ENCODE data around the gene SLC25A23. TPM values are rescaled to one million over a fixed set of nuclear protein-coding genes. Genes with fewer than 3 reads are reported as not detected.

SLC25A23 gene
- total and polyA plus RNA-seq, 2 of the 8 experiments (the other 6 are each of a cell fraction or from before 2014, with no cell fraction given): 18.0 to 48.1 TPM

- peak within 1 kb of the TSS in 3 of 4 experiments; percentile 20 to 73 (median 34); a peak in 2 of 7 replicates for H3K9ac ChIP-seq (replicated peaks in 1 of 4; ENCODE audit: extremely low read depth in 1 of 4, low read depth in 3 of 4, low read length in 3 of 4)
- no peaks in the 10 kb centered on the region for H3K79me1 ChIP-seq (ENCODE audit: low read depth, low read length)
- peak within 1 kb of the TSS; percentile 52 for H4K91ac ChIP-seq (replicated peaks; ENCODE audit: insufficient read length, low read length)
- peaks cover 0 to 8% (median 7%) of the 10 kb centered on the region in 4 experiments; a peak in 4 of 7 replicates for H3K27me3 ChIP-seq (replicated peaks in 1 of 4; ENCODE audit: control insufficient read depth in 3 of 4, extremely low read depth in 1 of 4, insufficient read depth in 3 of 4, low read length in 3 of 4)
- H4K8ac ChIP-seq (ENCODE audit: extremely low read depth, insufficient read depth, low read length): peak within 1 kb of the TSS; percentile 80
- H2BK12ac ChIP-seq (ENCODE audit: low read depth, low read length): peak within 1 kb of the TSS; percentile 71; the same call in 1 of the 2 replicates
- peak within 1 kb of the TSS; percentile 21 for H4K5ac ChIP-seq (ENCODE audit: insufficient read length, low read depth, low read length)
- H2AFZ ChIP-seq (ENCODE audit: low read length): peak within 1 kb of the TSS; percentile 73; the same call in 1 of the 2 replicates
- no peak within 1 kb of the TSS for H3K27ac ChIP-seq (ENCODE audit: low read depth, low read length)
- H3K79me2 ChIP-seq (ENCODE audit: control insufficient read depth in 1 of 2, insufficient read depth in 2 of 2, low read length in 2 of 2): no peaks in the 10 kb centered on the region
- peak within 1 kb of the TSS; percentile 44 to 86 (median 59) for H3K4me3 ChIP-seq (ENCODE audit: extremely low read depth in 1 of 4, insufficient read depth in 2 of 4, low read depth in 3 of 4, low read length in 4 of 4)
- H4K20me1 ChIP-seq (replicated peaks in 1 of 2; ENCODE audit: control insufficient read depth in 1 of 2, insufficient read depth in 2 of 2, low read length in 2 of 2): no peaks in the 10 kb centered on the region
- H2BK120ac ChIP-seq (replicated peaks; ENCODE audit: low read depth, low read length): no peak within 1 kb of the TSS
- H3K23ac ChIP-seq (ENCODE audit: insufficient read length): no peak within 1 kb of the TSS
- ChIA-PET POLR2A (ENCODE audit: partially characterized antibody) (interaction anchor here (1.0 to 2.2 kb wide), 3 partner anchors 11 to 77 kb away, joined by 3 to 7 read pairs (median 4); partner anchors contain the start of gene KHSRP), CTCF (ENCODE audit: partially characterized antibody) (interaction anchor here (0.6 to 4.8 kb wide), 3 partner anchors 20 to 1304 kb away, joined by 5 to 30 read pairs (median 6); partner anchors contain the start of gene DENND1C)
- no peak within 1 kb of the TSS; the same call in 1 of the 2 replicates for H2BK20ac ChIP-seq (ENCODE audit: low read length)
- no peak for FAIRE-seq
- no peak within 1 kb of the TSS for H3K14ac ChIP-seq (ENCODE audit: insufficient read length)
- no peak within 1 kb of the TSS for H3K56ac ChIP-seq (replicated peaks; ENCODE audit: insufficient read length, low read depth, low read length)
- H2BK5ac ChIP-seq (ENCODE audit: low read depth, low read length): peak within 1 kb of the TSS; percentile 35; the same call in 1 of the 2 replicates
- WGBS, 2 experiments (ENCODE audit: extremely low coverage in 1 of 2, insufficient coverage in 1 of 2, insufficient read length in 1 of 2, insufficient replicate concordance in 2 of 2, low coverage in 1 of 2, low lambda C conversion rate in 2 of 2, missing lambda C conversion rate in 1 of 2): 3% methylated on average over 34 of the region's 71 CpGs; no CpG with 5 or more reads in 1 of the 2 experiments
- H3K4me2 ChIP-seq (ENCODE audit: insufficient read depth in 1 of 2, low read depth in 2 of 2, low read length in 2 of 2): peak within 1 kb of the TSS; percentile 90 to 91
- H2AK5ac ChIP-seq (ENCODE audit: low read depth, low read length): no peak within 1 kb of the TSS
- peak in 1 of 2 experiments; percentile 75 for DNase-seq (ENCODE audit: low read depth in 1 of 2, low spot score in 2 of 2)
- peak within 1 kb of the TSS; percentile 83 for H3K18ac ChIP-seq (ENCODE audit: extremely low read depth, low read length)
- H3K4ac ChIP-seq (replicated peaks; ENCODE audit: insufficient read length, low read depth, low read length): no peak within 1 kb of the TSS
- peaks cover 0 to 10% (median 7%) of the 10 kb centered on the region in 4 experiments; a peak in 5 of 7 replicates for H3K4me1 ChIP-seq (replicated peaks in 1 of 4; ENCODE audit: control insufficient read depth in 3 of 4, insufficient read depth in 4 of 4, low read length in 3 of 4)
- no peak within 1 kb of the TSS; the same call in 1 of the 2 replicates for H2BK15ac ChIP-seq (ENCODE audit: low read length)
- no peaks in the 10 kb centered on the region for H3K9me3 ChIP-seq (ENCODE audit: insufficient read depth in 2 of 2, low read depth in 1 of 2, low read length in 1 of 2)
- H3K23me2 ChIP-seq (ENCODE audit: low read depth, low read length): peaks cover 10% of the 10 kb centered on the region
- no peaks in the 10 kb centered on the region for H3K36me3 ChIP-seq (ENCODE audit: control insufficient read depth in 2 of 4, insufficient read depth in 4 of 4, low read length in 3 of 4)
- TF ChIP-seq SP2 (IDR thresholded peaks at IDR 0.05; ENCODE audit: low read length) (no peak), BACH1 (IDR thresholded peaks at IDR 0.05; ENCODE audit: low read length) (no peak), PHF8 (conservative IDR thresholded peaks at IDR 0.05; ENCODE audit: low read depth, low read length) (peak; percentile 40; the same call in 1 of the 2 replicates), POU5F1 (IDR thresholded peaks at IDR 0.05; ENCODE audit: low read depth, low read length) (no peak)
These were observed 42.4 kb upstream of the SLC25A23 start, which contains the start of gene TUBB4A for GRCh38 chr19:6501740-6502648. TSS of gene TUBB4A (minus strand) at chr19:6502309. CDS start at chr19:6502212, 97 bp downstream.
